HG02623 (cell line): ENCODE results near the gene SPRR2E.
"Not testable (repeated sequence)": the region's sequence is repeated elsewhere in the genome, so short reads cannot be mapped to it uniquely, and the experiment has no call there.

Experiments used
- ATAC-seq: cut with Tn5 transposase; IDR thresholded peaks from one replicate; pipeline ENCODE4 v1.9.1; 2021; ENCODE audit warnings: moderate library complexity; ENCODE audit not compliant: unreplicated experiment

Gene SPRR2E

DNA sequence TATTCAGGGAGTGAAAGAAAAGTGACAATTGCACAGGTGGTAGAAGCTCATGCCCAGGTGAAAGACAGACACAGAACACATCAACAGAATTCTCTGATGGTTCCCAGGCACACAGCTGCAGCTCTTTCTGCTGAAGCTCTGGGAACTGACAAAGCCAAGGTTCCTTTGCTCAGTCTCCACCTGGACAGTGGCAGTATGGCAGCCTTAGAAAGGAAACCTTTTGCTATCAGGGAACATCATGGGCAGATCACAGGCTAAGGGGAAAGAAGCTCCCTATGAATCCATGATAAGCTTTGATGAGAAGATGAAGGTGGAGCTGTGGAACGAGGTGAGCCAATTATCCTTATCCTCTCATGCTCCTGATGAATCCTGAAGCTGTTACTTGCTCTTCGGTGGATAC, 24.1 kb downstream of the SPRR2E start:
- no peak for ATAC-seq

DNA sequence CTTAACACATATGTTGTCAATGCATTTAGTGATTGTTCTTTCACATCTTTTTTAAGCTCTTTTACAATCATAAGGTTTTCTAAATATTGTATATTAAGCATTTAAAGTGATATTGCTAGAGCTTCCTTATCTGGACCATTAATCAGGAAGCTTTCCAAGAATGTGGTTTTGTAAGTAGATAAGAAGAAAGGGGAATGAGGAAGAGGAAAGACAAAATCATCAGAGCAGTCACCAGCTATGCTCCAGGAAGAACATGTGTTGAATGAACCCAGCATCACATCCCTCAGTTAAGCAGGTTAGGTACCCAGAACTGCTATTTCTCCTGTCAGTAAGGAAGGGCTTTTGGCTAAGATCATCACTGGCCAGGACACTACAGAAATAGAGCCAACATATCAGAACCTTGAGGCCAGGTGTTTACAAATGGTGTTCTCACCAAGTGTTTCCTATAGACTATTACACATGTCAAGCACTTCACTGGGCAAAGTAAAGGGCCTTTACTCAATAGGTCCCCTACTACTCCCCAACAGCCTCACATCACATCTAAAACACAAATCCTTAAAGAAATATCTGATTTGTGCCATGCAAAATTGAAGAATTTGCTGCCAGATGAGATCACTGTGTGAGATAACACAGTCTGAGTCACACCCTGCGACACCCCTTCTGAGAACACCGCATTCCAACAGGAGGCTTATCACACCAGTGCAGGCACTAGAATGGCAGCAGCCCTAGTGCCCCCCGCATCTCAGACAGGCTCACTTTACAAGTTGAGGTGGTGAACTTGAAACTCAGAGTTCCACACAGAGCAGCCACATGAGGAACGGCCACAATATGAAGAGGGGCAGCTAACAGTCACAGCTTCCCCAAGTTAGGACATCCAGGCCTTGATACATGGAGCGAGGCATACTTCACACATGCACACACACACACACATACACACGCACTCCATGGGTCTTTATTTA, 35.2 kb downstream of the SPRR2E start:
- no peak for ATAC-seq

DNA sequence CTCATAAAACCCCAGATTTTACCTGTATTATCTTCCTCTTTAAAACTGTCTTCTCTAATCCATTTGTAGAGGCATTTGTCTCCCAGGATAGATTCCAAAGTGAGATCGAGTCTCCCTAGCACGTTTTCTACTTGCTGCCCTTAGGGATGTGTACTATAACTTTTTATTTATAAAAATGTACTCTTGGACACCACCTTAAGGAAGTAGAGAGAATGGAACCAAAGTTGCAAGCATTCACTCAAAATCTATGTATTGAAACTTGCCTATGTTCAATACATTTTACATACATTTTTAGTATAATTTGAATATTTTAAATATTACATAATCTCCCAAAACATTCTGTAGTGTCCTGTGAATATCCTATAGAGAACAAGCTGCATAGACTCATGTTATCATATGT, 36.2 kb downstream of the SPRR2E start:
- ATAC-seq: no peak

DNA sequence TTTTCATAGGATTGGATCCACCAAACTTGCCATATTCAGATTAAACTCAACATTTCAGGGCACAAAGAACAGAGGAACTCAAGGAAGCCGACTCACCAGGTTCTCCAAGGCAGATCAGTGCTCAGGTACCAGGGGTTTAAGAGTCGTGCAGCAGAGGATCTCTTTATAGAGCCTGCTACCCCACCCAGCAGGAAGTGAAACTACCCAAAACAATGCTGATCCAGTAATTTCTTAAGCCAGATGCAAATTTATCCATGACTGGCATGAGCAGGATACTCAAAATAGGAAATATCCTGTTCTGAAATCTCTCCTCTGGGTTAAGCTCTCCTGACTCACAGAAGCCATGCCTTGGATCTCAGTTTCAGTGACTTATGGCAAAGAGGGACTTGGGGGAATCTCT, 37.0 kb downstream of the SPRR2E start, which contains the start of gene SPRR2A:
Gene SPRR2A (minus strand): TSS at position 138 of the 400 bp plus-strand sequence. CDS start 777 bp downstream, outside the sequence.
- no peak for ATAC-seq

DNA sequence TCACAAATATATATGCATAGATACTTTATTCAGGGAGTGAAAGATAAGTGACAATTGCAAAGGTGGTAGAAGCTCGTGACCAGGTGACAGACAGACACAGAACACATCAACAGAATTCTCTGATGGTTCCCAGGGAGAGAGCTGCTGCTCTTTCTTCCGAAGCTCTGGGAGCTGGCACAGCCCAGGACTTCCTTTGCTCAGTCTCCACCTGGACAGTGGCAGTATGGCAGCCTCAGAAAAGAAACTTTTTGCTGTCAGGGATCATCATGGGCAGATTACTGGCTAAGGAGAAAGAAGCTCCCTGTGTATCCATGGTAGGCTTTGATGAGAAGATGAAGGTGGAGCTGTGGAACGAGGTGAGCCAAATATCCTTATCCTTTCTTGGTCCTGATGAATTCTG, 38.2 kb downstream of the SPRR2E start:
- ATAC-seq: not testable (repeated sequence)

DNA sequence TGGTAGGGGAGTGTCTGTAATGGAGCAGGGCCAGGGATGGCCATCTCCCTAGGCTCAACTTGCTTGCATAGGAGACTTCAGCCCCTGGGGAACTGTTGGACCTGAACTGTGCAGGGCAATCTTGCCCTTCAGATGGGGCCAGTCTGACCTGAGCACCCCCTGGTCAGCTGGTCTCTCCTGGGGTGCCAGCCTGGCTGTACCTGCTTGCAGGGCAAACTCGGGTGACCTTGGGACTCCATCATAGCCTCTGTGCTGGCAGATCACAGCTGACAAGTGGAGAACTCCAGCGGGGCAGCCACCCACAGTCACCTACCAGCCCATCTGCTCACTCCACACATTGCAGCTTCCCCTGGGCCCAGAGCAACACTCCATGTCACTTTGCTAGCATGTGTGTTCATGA, 45.1 kb downstream of the SPRR2E start:
- no peak for ATAC-seq
